GM23338 (cell line): ENCODE results near the gene MARF1.

Experiments used
- CREB1 ChIP-seq: fragments of 250-450 bp; sonication (Bioruptor Pico); IDR thresholded peaks from 2 replicates; pipeline ENCODE4 v1.5.0; 2020; ENCODE audit warnings: low read depth, mild to moderate bottlenecking, moderate library complexity
- EZH2 ChIP-seq: fragments of 200-600 bp; sonication (generic); IDR thresholded peaks from one replicate; pipeline ENCODE4 v1.8.0; 2017; ENCODE audit warnings: antibody characterized with exemption, mild to moderate bottlenecking, low read depth; ENCODE audit not compliant: unreplicated experiment
- EZH2phosphoT487 ChIP-seq: fragments of 200-600 bp; sonication (generic); IDR thresholded peaks from one replicate; pipeline ENCODE4 v1.8.1; 2018; ENCODE audit warnings: antibody characterized with exemption; ENCODE audit not compliant: unreplicated experiment
- POLR2AphosphoS5 ChIP-seq: IDR thresholded peaks from 2 replicates; pipeline ENCODE4 v1.6.1; 2016; ENCODE audit warnings: antibody characterized with exemption, low read depth
- STAT1 ChIP-seq: IDR thresholded peaks from one replicate; pipeline ENCODE4 v1.6.1; 2016; ENCODE audit warnings: antibody characterized with exemption; ENCODE audit not compliant: unreplicated experiment
- TF ChIP-seq, protein P1 (sequence below), 2 experiments: fragments of 200-600 bp in 1 of 2; sonication (generic) in 1 of 2; conservative IDR thresholded peaks; 2 replicates each; pipeline versions ENCODE4 v1.5.1 to v1.6.1; 2016 to 2017; ENCODE audit warnings: antibody characterized with exemption in 2 of 2, low read depth in 2 of 2, mild to moderate bottlenecking in 2 of 2, moderate library complexity in 1 of 2
- TF ChIP-seq, protein P2 (sequence below): IDR thresholded peaks from one replicate; pipeline ENCODE4 v1.6.1; 2018; ENCODE audit warnings: antibody characterized with exemption; ENCODE audit not compliant: unreplicated experiment
- TF ChIP-seq, protein P3 (sequence below): IDR thresholded peaks from 2 replicates; pipeline ENCODE4 v1.6.1; 2016; ENCODE audit warnings: antibody characterized with exemption
- TF ChIP-seq, protein P4 (sequence below): fragments of 250-450 bp; sonication (Bioruptor Pico); IDR thresholded peaks from 2 replicates; pipeline ENCODE4 v1.5.0; 2020; ENCODE audit warnings: mild to moderate bottlenecking, moderate library complexity

DNA sequence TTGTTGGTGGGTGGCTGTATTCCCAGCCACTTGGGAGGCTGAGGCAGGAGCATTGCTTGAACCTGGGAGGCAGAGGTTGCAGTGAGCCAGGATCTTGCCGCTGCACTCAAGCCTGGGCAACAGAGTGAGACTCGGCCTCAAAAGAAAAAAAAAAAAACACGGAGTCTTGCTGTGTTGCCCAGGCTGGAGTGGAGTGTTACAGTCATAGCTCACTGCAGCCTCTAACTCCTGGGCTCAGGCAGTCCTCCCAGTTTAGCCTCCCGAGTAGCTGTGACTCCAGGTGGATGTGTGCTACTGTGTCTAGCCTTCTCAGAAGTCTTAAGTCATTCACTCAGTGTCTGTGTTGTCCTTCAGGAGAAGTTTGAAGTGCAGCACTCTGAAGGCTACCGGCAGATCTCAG, 34.5 kb upstream of the MARF1 start:
- TF ChIP-seq, protein P1, sequence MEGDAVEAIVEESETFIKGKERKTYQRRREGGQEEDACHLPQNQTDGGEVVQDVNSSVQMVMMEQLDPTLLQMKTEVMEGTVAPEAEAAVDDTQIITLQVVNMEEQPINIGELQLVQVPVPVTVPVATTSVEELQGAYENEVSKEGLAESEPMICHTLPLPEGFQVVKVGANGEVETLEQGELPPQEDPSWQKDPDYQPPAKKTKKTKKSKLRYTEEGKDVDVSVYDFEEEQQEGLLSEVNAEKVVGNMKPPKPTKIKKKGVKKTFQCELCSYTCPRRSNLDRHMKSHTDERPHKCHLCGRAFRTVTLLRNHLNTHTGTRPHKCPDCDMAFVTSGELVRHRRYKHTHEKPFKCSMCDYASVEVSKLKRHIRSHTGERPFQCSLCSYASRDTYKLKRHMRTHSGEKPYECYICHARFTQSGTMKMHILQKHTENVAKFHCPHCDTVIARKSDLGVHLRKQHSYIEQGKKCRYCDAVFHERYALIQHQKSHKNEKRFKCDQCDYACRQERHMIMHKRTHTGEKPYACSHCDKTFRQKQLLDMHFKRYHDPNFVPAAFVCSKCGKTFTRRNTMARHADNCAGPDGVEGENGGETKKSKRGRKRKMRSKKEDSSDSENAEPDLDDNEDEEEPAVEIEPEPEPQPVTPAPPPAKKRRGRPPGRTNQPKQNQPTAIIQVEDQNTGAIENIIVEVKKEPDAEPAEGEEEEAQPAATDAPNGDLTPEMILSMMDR (conservative IDR thresholded peaks at IDR 0.05; ENCODE audit: low read depth in 2 of 2) = no peak
- no peak for TF ChIP-seq POLR2AphosphoS5
- no peak for TF ChIP-seq EZH2phosphoT487
- no peak for TF ChIP-seq STAT1
- TF ChIP-seq, protein P2, sequence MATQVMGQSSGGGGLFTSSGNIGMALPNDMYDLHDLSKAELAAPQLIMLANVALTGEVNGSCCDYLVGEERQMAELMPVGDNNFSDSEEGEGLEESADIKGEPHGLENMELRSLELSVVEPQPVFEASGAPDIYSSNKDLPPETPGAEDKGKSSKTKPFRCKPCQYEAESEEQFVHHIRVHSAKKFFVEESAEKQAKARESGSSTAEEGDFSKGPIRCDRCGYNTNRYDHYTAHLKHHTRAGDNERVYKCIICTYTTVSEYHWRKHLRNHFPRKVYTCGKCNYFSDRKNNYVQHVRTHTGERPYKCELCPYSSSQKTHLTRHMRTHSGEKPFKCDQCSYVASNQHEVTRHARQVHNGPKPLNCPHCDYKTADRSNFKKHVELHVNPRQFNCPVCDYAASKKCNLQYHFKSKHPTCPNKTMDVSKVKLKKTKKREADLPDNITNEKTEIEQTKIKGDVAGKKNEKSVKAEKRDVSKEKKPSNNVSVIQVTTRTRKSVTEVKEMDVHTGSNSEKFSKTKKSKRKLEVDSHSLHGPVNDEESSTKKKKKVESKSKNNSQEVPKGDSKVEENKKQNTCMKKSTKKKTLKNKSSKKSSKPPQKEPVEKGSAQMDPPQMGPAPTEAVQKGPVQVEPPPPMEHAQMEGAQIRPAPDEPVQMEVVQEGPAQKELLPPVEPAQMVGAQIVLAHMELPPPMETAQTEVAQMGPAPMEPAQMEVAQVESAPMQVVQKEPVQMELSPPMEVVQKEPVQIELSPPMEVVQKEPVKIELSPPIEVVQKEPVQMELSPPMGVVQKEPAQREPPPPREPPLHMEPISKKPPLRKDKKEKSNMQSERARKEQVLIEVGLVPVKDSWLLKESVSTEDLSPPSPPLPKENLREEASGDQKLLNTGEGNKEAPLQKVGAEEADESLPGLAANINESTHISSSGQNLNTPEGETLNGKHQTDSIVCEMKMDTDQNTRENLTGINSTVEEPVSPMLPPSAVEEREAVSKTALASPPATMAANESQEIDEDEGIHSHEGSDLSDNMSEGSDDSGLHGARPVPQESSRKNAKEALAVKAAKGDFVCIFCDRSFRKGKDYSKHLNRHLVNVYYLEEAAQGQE = no peak
- TF ChIP-seq, protein P3, sequence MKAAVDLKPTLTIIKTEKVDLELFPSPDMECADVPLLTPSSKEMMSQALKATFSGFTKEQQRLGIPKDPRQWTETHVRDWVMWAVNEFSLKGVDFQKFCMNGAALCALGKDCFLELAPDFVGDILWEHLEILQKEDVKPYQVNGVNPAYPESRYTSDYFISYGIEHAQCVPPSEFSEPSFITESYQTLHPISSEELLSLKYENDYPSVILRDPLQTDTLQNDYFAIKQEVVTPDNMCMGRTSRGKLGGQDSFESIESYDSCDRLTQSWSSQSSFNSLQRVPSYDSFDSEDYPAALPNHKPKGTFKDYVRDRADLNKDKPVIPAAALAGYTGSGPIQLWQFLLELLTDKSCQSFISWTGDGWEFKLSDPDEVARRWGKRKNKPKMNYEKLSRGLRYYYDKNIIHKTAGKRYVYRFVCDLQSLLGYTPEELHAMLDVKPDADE = no peak
- no peak for TF ChIP-seq EZH2
- TF ChIP-seq, protein P4, sequence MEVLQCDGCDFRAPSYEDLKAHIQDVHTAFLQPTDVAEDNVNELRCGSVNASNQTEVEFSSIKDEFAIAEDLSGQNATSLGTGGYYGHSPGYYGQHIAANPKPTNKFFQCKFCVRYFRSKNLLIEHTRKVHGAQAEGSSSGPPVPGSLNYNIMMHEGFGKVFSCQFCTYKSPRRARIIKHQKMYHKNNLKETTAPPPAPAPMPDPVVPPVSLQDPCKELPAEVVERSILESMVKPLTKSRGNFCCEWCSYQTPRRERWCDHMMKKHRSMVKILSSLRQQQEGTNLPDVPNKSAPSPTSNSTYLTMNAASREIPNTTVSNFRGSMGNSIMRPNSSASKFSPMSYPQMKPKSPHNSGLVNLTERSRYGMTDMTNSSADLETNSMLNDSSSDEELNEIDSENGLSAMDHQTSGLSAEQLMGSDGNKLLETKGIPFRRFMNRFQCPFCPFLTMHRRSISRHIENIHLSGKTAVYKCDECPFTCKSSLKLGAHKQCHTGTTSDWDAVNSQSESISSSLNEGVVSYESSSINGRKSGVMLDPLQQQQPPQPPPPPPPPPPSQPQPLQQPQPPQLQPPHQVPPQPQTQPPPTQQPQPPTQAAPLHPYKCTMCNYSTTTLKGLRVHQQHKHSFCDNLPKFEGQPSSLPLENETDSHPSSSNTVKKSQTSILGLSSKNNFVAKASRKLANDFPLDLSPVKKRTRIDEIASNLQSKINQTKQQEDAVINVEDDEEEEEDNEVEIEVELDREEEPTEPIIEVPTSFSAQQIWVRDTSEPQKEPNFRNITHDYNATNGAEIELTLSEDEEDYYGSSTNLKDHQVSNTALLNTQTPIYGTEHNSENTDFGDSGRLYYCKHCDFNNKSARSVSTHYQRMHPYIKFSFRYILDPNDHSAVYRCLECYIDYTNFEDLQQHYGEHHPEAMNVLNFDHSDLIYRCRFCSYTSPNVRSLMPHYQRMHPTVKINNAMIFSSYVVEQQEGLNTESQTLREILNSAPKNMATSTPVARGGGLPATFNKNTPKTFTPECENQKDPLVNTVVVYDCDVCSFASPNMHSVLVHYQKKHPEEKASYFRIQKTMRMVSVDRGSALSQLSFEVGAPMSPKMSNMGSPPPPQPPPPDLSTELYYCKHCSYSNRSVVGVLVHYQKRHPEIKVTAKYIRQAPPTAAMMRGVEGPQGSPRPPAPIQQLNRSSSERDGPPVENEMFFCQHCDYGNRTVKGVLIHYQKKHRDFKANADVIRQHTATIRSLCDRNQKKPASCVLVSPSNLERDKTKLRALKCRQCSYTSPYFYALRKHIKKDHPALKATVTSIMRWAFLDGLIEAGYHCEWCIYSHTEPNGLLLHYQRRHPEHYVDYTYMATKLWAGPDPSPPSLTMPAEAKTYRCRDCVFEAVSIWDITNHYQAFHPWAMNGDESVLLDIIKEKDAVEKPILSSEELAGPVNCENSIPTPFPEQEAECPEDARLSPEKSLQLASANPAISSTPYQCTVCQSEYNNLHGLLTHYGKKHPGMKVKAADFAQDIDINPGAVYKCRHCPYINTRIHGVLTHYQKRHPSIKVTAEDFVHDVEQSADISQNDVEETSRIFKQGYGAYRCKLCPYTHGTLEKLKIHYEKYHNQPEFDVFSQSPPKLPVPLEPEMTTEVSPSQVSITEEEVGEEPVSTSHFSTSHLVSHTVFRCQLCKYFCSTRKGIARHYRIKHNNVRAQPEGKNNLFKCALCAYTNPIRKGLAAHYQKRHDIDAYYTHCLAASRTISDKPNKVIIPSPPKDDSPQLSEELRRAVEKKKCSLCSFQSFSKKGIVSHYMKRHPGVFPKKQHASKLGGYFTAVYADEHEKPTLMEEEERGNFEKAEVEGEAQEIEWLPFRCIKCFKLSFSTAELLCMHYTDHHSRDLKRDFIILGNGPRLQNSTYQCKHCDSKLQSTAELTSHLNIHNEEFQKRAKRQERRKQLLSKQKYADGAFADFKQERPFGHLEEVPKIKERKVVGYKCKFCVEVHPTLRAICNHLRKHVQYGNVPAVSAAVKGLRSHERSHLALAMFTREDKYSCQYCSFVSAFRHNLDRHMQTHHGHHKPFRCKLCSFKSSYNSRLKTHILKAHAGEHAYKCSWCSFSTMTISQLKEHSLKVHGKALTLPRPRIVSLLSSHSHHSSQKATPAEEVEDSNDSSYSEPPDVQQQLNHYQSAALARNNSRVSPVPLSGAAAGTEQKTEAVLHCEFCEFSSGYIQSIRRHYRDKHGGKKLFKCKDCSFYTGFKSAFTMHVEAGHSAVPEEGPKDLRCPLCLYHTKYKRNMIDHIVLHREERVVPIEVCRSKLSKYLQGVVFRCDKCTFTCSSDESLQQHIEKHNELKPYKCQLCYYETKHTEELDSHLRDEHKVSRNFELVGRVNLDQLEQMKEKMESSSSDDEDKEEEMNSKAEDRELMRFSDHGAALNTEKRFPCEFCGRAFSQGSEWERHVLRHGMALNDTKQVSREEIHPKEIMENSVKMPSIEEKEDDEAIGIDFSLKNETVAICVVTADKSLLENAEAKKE (CRISPR knock-in tag) = no peak
- no peak for TF ChIP-seq CREB1 (CRISPR knock-in tag)
